ENCODE data around the gene EZR. TPM values are rescaled to one million over a fixed set of nuclear protein-coding genes. Genes with fewer than 3 reads are reported as not detected.
A peak's percentile ranks its signal among the peaks of the same experiment; 100 is the strongest.

Gene EZR
- polyA plus RNA-seq, 3 donors = 68.1 to 95.8 (median 86.3) TPM

DNA sequence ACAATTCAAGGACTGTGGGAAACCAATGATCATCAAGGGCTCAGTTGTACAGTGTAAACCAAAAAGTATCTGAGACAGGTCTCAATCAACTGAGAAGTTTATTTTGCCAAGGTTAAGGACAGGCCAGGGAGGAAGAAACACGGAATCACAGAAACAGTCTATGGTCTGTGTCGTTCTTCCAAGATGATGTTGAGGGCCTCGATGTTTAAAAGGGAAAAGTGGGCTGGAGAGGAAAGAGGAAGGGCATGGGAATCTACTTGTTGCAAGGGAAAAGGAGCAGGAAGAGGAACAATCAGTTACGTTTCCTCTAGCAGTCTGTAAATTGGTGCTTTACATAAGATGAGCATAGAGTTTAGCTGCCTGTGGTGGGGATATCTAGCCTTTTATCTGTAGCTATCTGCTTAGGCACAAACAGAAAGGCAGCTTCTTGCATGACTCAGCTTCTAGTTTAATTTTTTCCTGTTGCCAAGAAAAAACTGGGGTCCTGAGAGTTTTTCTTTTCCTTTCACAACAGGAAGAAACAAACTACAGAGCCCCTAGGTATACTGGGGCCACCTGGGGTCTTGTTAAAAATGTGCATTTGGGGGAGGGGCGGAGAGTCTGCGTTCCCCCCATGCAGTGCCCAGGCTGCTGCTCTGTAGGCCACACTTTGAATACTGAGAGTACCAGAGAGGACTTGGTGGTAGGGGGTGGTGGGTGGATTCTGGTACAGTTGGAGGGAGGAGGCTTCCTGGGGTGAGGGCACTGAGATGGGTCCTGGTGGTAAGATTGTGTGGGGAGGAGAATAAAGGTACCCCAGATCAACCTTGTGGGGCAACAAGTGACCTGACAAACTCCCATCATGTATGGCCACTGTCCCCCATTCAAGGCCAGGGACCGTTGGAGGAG, 35.3 kb upstream of the EZR start:
- Histone ChIP-seq H3K4me2 (replicated peaks; ENCODE audit: extremely low read depth, low read length, poor library complexity, severe bottlenecking) (peak overlapping the region; percentile 64), H3K36me3 (replicated peaks in 1 of 2; ENCODE audit: control insufficient read depth in 1 of 2, insufficient read depth in 2 of 2, low read length in 2 of 2) (no peaks in the 10 kb centered on the region), H2AFZ (ENCODE audit: insufficient read depth, low read depth, low read length, poor library complexity, severe bottlenecking) (peak overlapping the region; percentile 31), H3K9me3 (replicated peaks in 1 of 2; ENCODE audit: control insufficient read depth in 1 of 2, insufficient read depth in 1 of 2, low read length in 2 of 2) (no peaks in the 10 kb centered on the region), H3K27me3 (ENCODE audit: control insufficient read depth in 2 of 2, insufficient read depth in 2 of 2, low read length in 2 of 2) (no peaks in the 10 kb centered on the region), H4K20me1 (ENCODE audit: insufficient read depth, low read length) (no peaks in the 10 kb centered on the region), H3K9ac (ENCODE audit: insufficient read depth, low read length, poor library complexity, severe bottlenecking) (peak overlapping the region; percentile 16), H3K79me2 (ENCODE audit: insufficient read depth, low read length) (no peaks in the 10 kb centered on the region), H3K4me3 (replicated peaks in 1 of 3; ENCODE audit: low read depth in 2 of 3, low read length in 3 of 3) (peak overlapping the region in 1 of 3 experiments; percentile 53), H3K4me1 (ENCODE audit: control insufficient read depth in 1 of 2, insufficient read depth in 2 of 2, low read length in 2 of 2) (peaks cover 47 to 76% of the 10 kb centered on the region in 2 donors), H3K27ac (ENCODE audit: low read depth in 1 of 2, low read length in 2 of 2) (peak overlapping the region; percentile 86 to 91)
- Mint-ChIP-seq H3K4me3 (no peak overlapping the region), H3K27ac (no peak overlapping the region), H3K27me3 (ENCODE audit: low read depth in 3 of 3) (peaks cover 0 to 1% (median 0%) of the 10 kb centered on the region in 3 donors), H3K36me3 (no peaks in the 10 kb centered on the region), H3K4me1 (peaks cover 26% of the 10 kb centered on the region), H3K9me3 (no peaks in the 10 kb centered on the region)
- peak; percentile 23 to 68 (median 61) for DNase-seq
- 66% methylated on average over 5 of the region's 7 CpGs for WGBS (ENCODE audit: insufficient coverage)
- TF ChIP-seq, protein P1, sequence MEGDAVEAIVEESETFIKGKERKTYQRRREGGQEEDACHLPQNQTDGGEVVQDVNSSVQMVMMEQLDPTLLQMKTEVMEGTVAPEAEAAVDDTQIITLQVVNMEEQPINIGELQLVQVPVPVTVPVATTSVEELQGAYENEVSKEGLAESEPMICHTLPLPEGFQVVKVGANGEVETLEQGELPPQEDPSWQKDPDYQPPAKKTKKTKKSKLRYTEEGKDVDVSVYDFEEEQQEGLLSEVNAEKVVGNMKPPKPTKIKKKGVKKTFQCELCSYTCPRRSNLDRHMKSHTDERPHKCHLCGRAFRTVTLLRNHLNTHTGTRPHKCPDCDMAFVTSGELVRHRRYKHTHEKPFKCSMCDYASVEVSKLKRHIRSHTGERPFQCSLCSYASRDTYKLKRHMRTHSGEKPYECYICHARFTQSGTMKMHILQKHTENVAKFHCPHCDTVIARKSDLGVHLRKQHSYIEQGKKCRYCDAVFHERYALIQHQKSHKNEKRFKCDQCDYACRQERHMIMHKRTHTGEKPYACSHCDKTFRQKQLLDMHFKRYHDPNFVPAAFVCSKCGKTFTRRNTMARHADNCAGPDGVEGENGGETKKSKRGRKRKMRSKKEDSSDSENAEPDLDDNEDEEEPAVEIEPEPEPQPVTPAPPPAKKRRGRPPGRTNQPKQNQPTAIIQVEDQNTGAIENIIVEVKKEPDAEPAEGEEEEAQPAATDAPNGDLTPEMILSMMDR (IDR thresholded peaks at IDR 0.05) = no peak
- intact Hi-C loops (cut with micrococcal nuclease) = loop anchor here (2.0 to 5.0 kb wide), 2 partner anchors 14 to 37 kb away; partner anchors contain the start of gene EZR (in 2 of the 2)

DNA sequence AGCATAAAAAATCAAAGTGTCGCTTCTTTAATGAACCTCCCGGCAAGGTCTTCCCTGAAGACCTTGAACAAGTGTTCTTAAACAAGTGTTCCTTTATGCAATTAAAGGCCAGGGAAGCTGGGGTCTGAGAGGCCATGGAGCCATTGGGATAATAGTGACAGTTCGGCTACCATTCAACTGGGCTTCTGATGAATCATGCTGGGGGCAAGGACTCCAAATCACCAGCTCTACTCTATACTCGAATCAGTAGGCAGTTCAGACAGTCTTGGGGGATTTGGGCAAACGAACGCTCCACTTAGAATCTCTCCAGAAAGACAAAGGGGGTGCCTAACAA, 34.7 kb upstream of the EZR start:
- H3K27me3 ChIP-seq (ENCODE audit: control insufficient read depth in 2 of 2, insufficient read depth in 2 of 2, low read length in 2 of 2) = no peaks in the 10 kb centered on the region
- no peaks in the 10 kb centered on the region for H3K79me2 ChIP-seq (ENCODE audit: insufficient read depth, low read length)
- Mint-ChIP-seq H3K9me3 (peaks cover 0 to 1% (median 0%) of the 10 kb centered on the region in 7 donors), H3K36me3 (no peaks in the 10 kb centered on the region), H3K4me1 (peaks cover 32% of the 10 kb centered on the region), H3K4me3 (no peak overlapping the region), H3K27ac (no peak overlapping the region), H3K27me3 (ENCODE audit: low read depth in 3 of 3) (peaks cover 0 to under 1% (median 0%) of the 10 kb centered on the region in 3 donors)
- no peaks in the 10 kb centered on the region for H4K20me1 ChIP-seq (ENCODE audit: insufficient read depth, low read length)
- H3K9me3 ChIP-seq (replicated peaks in 1 of 2; ENCODE audit: control insufficient read depth in 1 of 2, insufficient read depth in 1 of 2, low read length in 2 of 2) = no peaks in the 10 kb centered on the region
- peak overlapping the region; percentile 31 for H2AFZ ChIP-seq (ENCODE audit: insufficient read depth, low read depth, low read length, poor library complexity, severe bottlenecking)
- peak overlapping the region; percentile 56 for H3K9ac ChIP-seq (ENCODE audit: insufficient read depth, low read length, poor library complexity, severe bottlenecking)
- TF ChIP-seq, protein P1 (IDR thresholded peaks at IDR 0.05) = no peak
- peak overlapping the region; percentile 86 to 91 for H3K27ac ChIP-seq (ENCODE audit: low read depth in 1 of 2, low read length in 2 of 2)
- peak overlapping the region; percentile 64 for H3K4me2 ChIP-seq (replicated peaks; ENCODE audit: extremely low read depth, low read length, poor library complexity, severe bottlenecking)
- WGBS (ENCODE audit: insufficient coverage) = 97% methylated on average over 5 of the region's 6 CpGs
- H3K4me3 ChIP-seq (replicated peaks in 1 of 3; ENCODE audit: low read depth in 2 of 3, low read length in 3 of 3) = peak overlapping the region in 1 of 3 experiments; percentile 53
- H3K36me3 ChIP-seq (replicated peaks in 1 of 2; ENCODE audit: control insufficient read depth in 1 of 2, insufficient read depth in 2 of 2, low read length in 2 of 2) = no peaks in the 10 kb centered on the region
- H3K4me1 ChIP-seq (ENCODE audit: control insufficient read depth in 1 of 2, insufficient read depth in 2 of 2, low read length in 2 of 2) = peaks cover 52 to 82% of the 10 kb centered on the region in 2 donors
- intact Hi-C loops (cut with micrococcal nuclease) = loop anchor here (2.0 to 5.0 kb wide), 2 partner anchors 15 to 37 kb away; partner anchors contain the start of gene EZR (in 2 of the 2)
- no peak for DNase-seq
